HCT116 (cell line): ENCODE results near the gene STING1. TPM values are rescaled to one million over a fixed set of nuclear protein-coding genes. Genes with fewer than 3 reads are reported as not detected.

Source experiments
- ATAC-seq: fragments of 200-7000 bp; cut with Tn5 transposase; 2 replicates; pipeline ENCODE4 v1.9.1; 2020; ENCODE audit warnings: mild to moderate bottlenecking, moderate library complexity
- BruUV-seq: library from RNA; stranded (reverse); fragments of 400-500 nt; replicated peaks from 2 replicates; lab custom pipeline; 2021; lab: Mats Ljungman, UMichigan
- CTCF ChIA-PET: fragments of 300-600 bp; sonication (Branson Sonifier 250); formaldehyde crosslinking; loops from one replicate; lab custom pipeline; 2021; ENCODE audit warnings: antibody characterized with exemption; lab: Charles Lee
- POLR2A ChIA-PET: fragments of 300-600, 350-600 bp; sonication (Branson Sonifier 250); formaldehyde crosslinking; loops from one replicate; lab custom pipeline; 2021; ENCODE audit warnings: antibody characterized with exemption; lab: Charles Lee
- RAD21 ChIA-PET, 2 experiments: fragments of 300-600 bp; sonication (Branson Sonifier 250); formaldehyde crosslinking; loops; one replicate each; lab custom pipeline; 2023; ENCODE audit warnings: low total read pairs in 2 of 2; ENCODE audit not compliant: uncharacterized antibody in 2 of 2, unreplicated experiment in 2 of 2, low non-redundant PET in 1 of 2; lab: Charles Lee
- DNase-seq: peaks from one replicate; pipeline ENCODE4 v3.0.0-alpha.2; 2010; ENCODE audit warnings: low read depth, low spot score
- H2AFZ ChIP-seq: fragments of 200-600 bp; shearing (Covaris generic), sonication (generic); 2 replicates; pipeline ENCODE4 v1.6.1; 2017; ENCODE audit warnings: low read depth, mixed run types, mixed read lengths, antibody characterized with exemption, low read length; ENCODE audit not compliant: poor library complexity, severe bottlenecking
- H3K27ac ChIP-seq: 2 replicates; pipeline ENCODE4 v1.5.1; 2012; ENCODE audit warnings: low read depth, low read length
- H3K27me3 ChIP-seq: fragments of 200-600 bp; sonication (generic); 2 replicates; pipeline ENCODE4 v1.6.1; 2016; ENCODE audit warnings: mixed run types, low read length, mixed read lengths; ENCODE audit not compliant: insufficient read depth
- H3K36me3 ChIP-seq, 2 experiments: fragments of 200-500 bp in 1 of 2; fragments of 200-600 bp in 1 of 2; sonication (Bioruptor generic) in 1 of 2; sonication (generic) in 1 of 2; 2 replicates each; pipeline versions ENCODE4 v1.5.1 to v1.6.1; 2014 to 2016; ENCODE audit warnings: low read length in 2 of 2, inconsistent platforms in 1 of 2, mixed read lengths in 1 of 2, mixed run types in 1 of 2; ENCODE audit not compliant: insufficient read depth in 2 of 2, control insufficient read depth in 1 of 2
- H3K4me1 ChIP-seq, 2 experiments: fragments of 200-600 bp in 1 of 2; sonication (generic) in 1 of 2; 2 replicates each; pipeline versions ENCODE4 v1.5.1 to v1.6.1; 2012 to 2017; ENCODE audit warnings: low read length in 2 of 2, inconsistent platforms in 1 of 2, mild to moderate bottlenecking in 1 of 2, mixed read lengths in 1 of 2, mixed run types in 1 of 2, moderate library complexity in 1 of 2; ENCODE audit not compliant: insufficient read depth in 2 of 2, control insufficient read depth in 1 of 2
- H3K4me2 ChIP-seq: fragments of 200-600 bp; sonication (generic); 2 replicates; pipeline ENCODE4 v1.6.1; 2017; ENCODE audit warnings: mixed run types, low read length, mixed read lengths
- H3K4me3 ChIP-seq, 2 experiments: fragments of 200-600 bp in 1 of 2; sonication (generic) in 1 of 2; replicated peaks in 1 of 2; 2 replicates each; pipeline ENCODE4 v1.5.1; 2011 to 2016; ENCODE audit warnings: low read length in 2 of 2, control low read depth in 1 of 2, low read depth in 1 of 2, mild to moderate bottlenecking in 1 of 2, mixed read lengths in 1 of 2, mixed run types in 1 of 2
- H3K79me2 ChIP-seq: fragments of 200-600 bp; sonication (generic); 2 replicates; pipeline ENCODE4 v1.6.1; 2017; ENCODE audit warnings: mild to moderate bottlenecking, mixed run types, low read length, moderate library complexity, mixed read lengths; ENCODE audit not compliant: insufficient read depth
- H3K9ac ChIP-seq: fragments of 200-600 bp; sonication (generic); 2 replicates; pipeline ENCODE4 v1.6.1; 2016; ENCODE audit warnings: low read length, mixed read lengths
- H3K9me2 ChIP-seq: fragments of 200-600 bp; sonication (generic), shearing (Covaris generic); 2 replicates; pipeline ENCODE4 v1.6.1; 2017; ENCODE audit warnings: mixed run types, mild to moderate bottlenecking, moderate library complexity; ENCODE audit not compliant: insufficient read depth
- H3K9me3 ChIP-seq, 2 experiments: fragments of 200-500 bp in 1 of 2; fragments of 200-600 bp in 1 of 2; sonication (Bioruptor generic) in 1 of 2; sonication (generic) in 1 of 2; 2 replicates each; pipeline ENCODE4 v1.6.1; 2014 to 2017; ENCODE audit warnings: low read length in 2 of 2, mixed read lengths in 2 of 2, inconsistent platforms in 1 of 2, low read depth in 1 of 2, mild to moderate bottlenecking in 1 of 2, mixed run types in 1 of 2, moderate library complexity in 1 of 2; ENCODE audit not compliant: control insufficient read depth in 1 of 2, insufficient read depth in 1 of 2
- H4K20me1 ChIP-seq: fragments of 200-600 bp; sonication (generic), shearing (Covaris generic); 2 replicates; pipeline ENCODE4 v1.6.1; 2017; ENCODE audit warnings: mixed run types, mild to moderate bottlenecking, moderate library complexity; ENCODE audit not compliant: insufficient read depth
- EGR1 ChIP-seq: IDR thresholded peaks from 2 replicates; pipeline ENCODE4 v1.6.1; 2012; ENCODE audit warnings: low read depth
- EZH2phosphoT487 ChIP-seq: fragments of 200-600 bp; IDR thresholded peaks from 2 replicates; pipeline ENCODE4 v1.6.1; 2018; ENCODE audit warnings: antibody characterized with exemption, borderline replicate concordance
- FOSL1 ChIP-seq: IDR thresholded peaks from 2 replicates; pipeline ENCODE4 v1.6.1; 2012; ENCODE audit warnings: low read depth
- JUND ChIP-seq: IDR thresholded peaks from 2 replicates; pipeline ENCODE4 v1.6.1; 2012
- SP1 ChIP-seq: IDR thresholded peaks from 2 replicates; pipeline ENCODE4 v1.6.1; 2012; ENCODE audit warnings: low read depth
- SRF ChIP-seq: IDR thresholded peaks from 2 replicates; pipeline ENCODE4 v1.6.1; 2012; ENCODE audit warnings: low read depth
- YY1 ChIP-seq: IDR thresholded peaks from 2 replicates; pipeline ENCODE4 v1.6.1; 2011; ENCODE audit warnings: low read length, low read depth, moderate library complexity, mild to moderate bottlenecking; ENCODE audit not compliant: insufficient replicate concordance; ENCODE audit errors: extremely low read depth
- ZFX ChIP-seq: fragments of 450-650 bp; IDR thresholded peaks from 2 replicates; pipeline ENCODE4 v1.6.1; 2017
- intact Hi-C: fragments of 100-400 bp; cut with micrococcal nuclease; formaldehyde crosslinking; loops from 2 replicates; pipeline ENCODE4 v1.10.0; 2022
- total RNA-seq: library from RNA; stranded (reverse); gene quantifications from one replicate; pipeline ENCODE4 v1.2.1, GENCODE V29; 2021; ENCODE audit not compliant: unreplicated experiment
- TF ChIP-seq, protein P1 (sequence below): IDR thresholded peaks from 2 replicates; pipeline ENCODE4 v1.6.1; 2012

The STING1 gene
- total RNA-seq, 1 experiment from 2014 or later: 17.7 TPM

DNA sequence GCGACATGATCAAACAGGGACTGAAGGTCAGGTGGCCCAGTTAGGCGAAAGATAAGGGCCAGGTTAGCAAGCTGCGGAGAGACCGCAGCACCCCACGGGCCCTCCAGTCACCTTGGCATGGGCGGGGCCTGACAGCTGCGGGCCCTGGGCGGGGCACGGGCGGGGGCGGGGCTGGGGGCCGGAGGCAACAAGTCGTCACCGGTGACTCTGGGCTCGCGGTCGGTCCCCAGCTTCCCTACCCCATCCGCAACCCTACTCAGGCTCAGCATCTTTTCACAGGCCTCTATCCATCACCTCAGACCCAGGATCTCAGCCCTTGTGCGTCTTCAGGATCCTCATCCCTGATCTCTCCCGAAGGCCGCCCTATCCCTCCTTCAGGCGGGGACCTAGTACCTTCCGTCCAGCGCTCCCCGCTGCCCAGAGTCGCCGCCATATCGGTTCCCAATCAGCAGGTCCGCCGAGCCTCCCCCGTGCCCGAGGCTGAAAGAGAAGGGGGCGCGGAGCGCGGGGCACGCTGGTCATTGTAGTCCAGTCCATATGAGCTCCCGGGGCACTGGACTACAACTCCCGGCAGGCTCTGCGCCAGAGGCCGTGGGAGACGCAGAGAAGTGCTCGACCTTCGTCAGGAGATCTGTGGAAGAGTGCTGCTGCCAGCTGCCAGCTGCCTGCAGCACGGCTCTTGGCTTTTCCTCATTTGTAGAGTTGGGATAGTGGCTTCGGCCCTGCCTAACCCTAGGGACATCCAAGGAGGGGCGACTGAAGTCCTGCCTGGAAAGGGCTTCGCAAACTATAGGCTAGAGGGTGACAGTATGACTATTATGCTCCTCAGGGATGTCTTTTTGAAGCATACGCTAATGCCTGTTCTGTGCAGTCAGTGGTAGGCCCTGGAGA is 43.3 kb downstream of the STING1 start, which contains the start of gene DNAJC18:
DNAJC18 (minus strand) TSS at position 513 of the 891 bp plus-strand sequence; CDS start at position 433, 80 bp downstream.
- Histone ChIP-seq H3K9me3 (no peaks in the 10 kb centered on the region), H3K27me3 (no peaks in the 10 kb centered on the region), H3K4me1 (peaks cover 2 to 23% of the 10 kb centered on the region in 2 experiments; a peak in 3 of 4 replicates), H3K4me3 (peak within 1 kb of the TSS; percentile 82 to 86), H3K36me3 (no peaks in the 10 kb centered on the region), H3K9me2 (no peaks in the 10 kb centered on the region), H2AFZ (peak within 1 kb of the TSS; percentile 95), H3K79me2 (no peaks in the 10 kb centered on the region), H3K4me2 (peak within 1 kb of the TSS; percentile 98), H4K20me1 (no peaks in the 10 kb centered on the region), H3K9ac (peak within 1 kb of the TSS; percentile 65), H3K27ac (peak within 1 kb of the TSS; percentile 70)
- TF ChIP-seq SRF (no peak), EGR1 (peak; percentile 74), ZFX (peak; percentile 28; the same call in 1 of the 2 replicates), YY1 (peak; percentile 62)
- intact Hi-C loops: no loop called here
- DNase-seq: peak; percentile 62
- CTCF ChIA-PET: interaction anchor here (0.7 to 1.1 kb wide), 3 partner anchors 74 to 80 kb away, joined by 3 to 7 read pairs (median 4); no protein-coding TSS in a partner anchor
- no TSS peak for BruUV-seq
- POLR2A ChIA-PET: interaction anchor here (0.8 to 1.2 kb wide), 3 partner anchors 43 to 122 kb away, joined by 3 to 4 read pairs (median 3); partner anchors contain the start of genes STING1 and UBE2D2
- ATAC-seq: peak; percentile 96
- RAD21 ChIA-PET: no interaction called here

- Histone ChIP-seq H3K4me3 (peak overlapping the region; percentile 82 to 86), H3K9me2 (no peaks in the 10 kb centered on the region), H4K20me1 (no peaks in the 10 kb centered on the region), H3K9ac (peak overlapping the region; percentile 65; the same call in 1 of the 2 replicates), H3K79me2 (no peaks in the 10 kb centered on the region), H3K4me2 (peak overlapping the region; percentile 98), H3K4me1 (peaks cover 2 to 17% of the 10 kb centered on the region in 2 experiments; a peak in 3 of 4 replicates), H2AFZ (peak overlapping the region; percentile 83), H3K27ac (peak overlapping the region; percentile 0; the same call in 1 of the 2 replicates), H3K27me3 (no peaks in the 10 kb centered on the region), H3K36me3 (no peaks in the 10 kb centered on the region), H3K9me3 (no peaks in the 10 kb centered on the region)
- ChIA-PET RAD21 (no interaction called here), CTCF (no interaction called here), POLR2A (interaction anchor here (1.2 kb wide), 2 partner anchors 44 to 122 kb away, joined by 3 to 4 read pairs; partner anchors contain the start of genes STING1 and UBE2D2)
- no peak for DNase-seq
- TF ChIP-seq, protein P1, sequence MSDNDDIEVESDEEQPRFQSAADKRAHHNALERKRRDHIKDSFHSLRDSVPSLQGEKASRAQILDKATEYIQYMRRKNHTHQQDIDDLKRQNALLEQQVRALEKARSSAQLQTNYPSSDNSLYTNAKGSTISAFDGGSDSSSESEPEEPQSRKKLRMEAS: no peak
- TF ChIP-seq JUND (no peak), FOSL1 (no peak), SP1 (no peak), EZH2phosphoT487 (no peak)
- BruUV-seq: no TSS peak
- intact Hi-C loops: no loop called here
- peak; percentile 8 for ATAC-seq
These were observed 43.9 kb downstream of the STING1 start for GRCh38 chr5:139438707-139439012.
